Colon (tissue), 2 donors: ENCODE data around the gene NLRP12.
"Not testable (repeated sequence)": the region's sequence is repeated elsewhere in the genome, so short reads cannot be mapped to it uniquely, and the experiment has no call there.

ENCODE experiments used
- FAIRE-seq: peaks from 2 replicates; lab custom pipeline; 2012; peaks lifted over from hg19 to GRCh38; lab: Jason Lieb, UNC
- donor health status: control.
- donor health status: control.

Gene NLRP12, protein sequence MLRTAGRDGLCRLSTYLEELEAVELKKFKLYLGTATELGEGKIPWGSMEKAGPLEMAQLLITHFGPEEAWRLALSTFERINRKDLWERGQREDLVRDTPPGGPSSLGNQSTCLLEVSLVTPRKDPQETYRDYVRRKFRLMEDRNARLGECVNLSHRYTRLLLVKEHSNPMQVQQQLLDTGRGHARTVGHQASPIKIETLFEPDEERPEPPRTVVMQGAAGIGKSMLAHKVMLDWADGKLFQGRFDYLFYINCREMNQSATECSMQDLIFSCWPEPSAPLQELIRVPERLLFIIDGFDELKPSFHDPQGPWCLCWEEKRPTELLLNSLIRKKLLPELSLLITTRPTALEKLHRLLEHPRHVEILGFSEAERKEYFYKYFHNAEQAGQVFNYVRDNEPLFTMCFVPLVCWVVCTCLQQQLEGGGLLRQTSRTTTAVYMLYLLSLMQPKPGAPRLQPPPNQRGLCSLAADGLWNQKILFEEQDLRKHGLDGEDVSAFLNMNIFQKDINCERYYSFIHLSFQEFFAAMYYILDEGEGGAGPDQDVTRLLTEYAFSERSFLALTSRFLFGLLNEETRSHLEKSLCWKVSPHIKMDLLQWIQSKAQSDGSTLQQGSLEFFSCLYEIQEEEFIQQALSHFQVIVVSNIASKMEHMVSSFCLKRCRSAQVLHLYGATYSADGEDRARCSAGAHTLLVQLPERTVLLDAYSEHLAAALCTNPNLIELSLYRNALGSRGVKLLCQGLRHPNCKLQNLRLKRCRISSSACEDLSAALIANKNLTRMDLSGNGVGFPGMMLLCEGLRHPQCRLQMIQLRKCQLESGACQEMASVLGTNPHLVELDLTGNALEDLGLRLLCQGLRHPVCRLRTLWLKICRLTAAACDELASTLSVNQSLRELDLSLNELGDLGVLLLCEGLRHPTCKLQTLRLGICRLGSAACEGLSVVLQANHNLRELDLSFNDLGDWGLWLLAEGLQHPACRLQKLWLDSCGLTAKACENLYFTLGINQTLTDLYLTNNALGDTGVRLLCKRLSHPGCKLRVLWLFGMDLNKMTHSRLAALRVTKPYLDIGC

DNA sequence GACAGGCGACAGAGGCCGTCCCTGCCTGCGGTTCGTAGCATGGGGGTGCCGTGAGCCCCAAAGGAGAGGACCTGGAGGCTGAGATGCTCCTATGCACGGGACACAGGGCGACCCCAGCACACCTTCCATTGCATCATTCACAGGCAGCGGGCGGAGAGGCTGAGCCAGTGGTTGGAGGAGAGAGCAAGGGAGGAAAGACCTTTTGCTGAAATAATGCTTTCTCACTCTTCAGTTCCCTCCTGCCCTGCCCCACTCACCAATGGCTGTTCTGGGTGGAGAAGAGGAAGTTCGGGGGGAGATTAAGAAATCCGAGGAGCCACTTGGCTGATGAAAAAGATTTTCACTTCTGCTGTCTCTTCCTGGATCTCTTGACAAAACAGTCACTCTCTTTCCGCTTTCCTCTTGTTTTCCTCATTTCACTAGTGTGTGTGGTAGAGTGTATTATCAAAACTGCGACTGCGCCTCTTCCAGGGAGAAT is at the start of gene NLRP12:
Gene NLRP12 (minus strand): TSS at position 181 of the 478 bp plus-strand sequence. CDS start 140 bp downstream, at position 41.
- no peak for FAIRE-seq

DNA sequence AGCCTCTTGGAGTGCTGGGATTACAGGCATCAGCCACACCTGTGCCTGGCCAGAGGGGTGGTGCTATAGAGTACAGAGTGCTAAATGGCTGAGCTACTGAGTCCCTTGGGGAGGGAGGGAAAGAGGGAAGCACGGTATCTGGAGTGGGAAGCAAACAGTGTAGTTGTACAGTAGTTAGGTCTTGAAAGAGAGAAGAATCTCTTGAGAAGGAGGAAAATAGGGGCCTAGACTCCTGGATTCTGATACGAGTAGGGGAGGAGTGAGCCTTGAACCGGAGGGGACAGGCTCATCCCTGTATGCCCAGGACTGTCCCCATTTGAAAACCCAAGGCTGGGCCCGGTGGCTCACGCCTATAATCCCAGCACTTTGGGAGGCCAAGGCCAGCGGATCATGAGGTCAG is 48.6 kb upstream of the NLRP12 start:
- FAIRE-seq: no peak

DNA sequence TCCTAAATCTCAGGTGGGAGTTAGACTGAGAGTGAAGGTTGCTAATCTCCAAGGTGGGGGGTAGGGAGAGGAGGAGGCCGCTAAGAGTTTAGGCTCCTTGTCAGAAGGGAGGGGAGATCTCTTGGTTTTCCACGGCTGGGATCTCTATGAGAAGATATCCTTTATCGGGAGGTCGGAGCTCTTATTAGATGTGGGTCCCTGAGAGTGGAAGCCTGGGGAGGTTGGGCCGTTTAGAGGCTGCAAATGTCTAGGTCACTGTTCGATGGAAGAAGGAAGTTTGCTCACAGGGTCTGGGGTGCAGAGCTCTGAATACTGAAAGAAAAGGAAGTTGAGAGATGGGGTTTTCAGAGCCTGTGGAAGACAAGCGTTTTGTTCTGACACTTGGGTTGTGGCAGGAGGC is 47.3 kb upstream of the NLRP12 start:
- FAIRE-seq: no peak

DNA sequence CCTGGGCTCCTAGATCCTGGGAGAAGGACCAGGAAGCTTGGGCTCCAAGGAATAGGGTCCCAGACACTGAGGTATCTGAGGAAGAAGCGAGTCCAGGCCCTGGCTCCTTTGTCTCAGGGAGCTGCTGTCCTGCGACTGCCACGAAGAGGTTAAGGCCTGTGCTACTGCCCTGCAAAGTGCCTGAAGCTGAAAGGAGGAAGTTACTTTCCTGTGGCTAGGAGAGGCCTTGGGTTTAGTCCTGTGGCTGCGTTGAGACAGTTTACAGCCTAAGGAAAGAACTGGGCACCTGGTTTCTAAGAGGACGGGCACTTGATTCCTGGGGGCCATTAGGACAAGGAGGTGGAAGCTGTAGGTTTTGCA is 46.4 kb upstream of the NLRP12 start:
- FAIRE-seq: no peak

DNA sequence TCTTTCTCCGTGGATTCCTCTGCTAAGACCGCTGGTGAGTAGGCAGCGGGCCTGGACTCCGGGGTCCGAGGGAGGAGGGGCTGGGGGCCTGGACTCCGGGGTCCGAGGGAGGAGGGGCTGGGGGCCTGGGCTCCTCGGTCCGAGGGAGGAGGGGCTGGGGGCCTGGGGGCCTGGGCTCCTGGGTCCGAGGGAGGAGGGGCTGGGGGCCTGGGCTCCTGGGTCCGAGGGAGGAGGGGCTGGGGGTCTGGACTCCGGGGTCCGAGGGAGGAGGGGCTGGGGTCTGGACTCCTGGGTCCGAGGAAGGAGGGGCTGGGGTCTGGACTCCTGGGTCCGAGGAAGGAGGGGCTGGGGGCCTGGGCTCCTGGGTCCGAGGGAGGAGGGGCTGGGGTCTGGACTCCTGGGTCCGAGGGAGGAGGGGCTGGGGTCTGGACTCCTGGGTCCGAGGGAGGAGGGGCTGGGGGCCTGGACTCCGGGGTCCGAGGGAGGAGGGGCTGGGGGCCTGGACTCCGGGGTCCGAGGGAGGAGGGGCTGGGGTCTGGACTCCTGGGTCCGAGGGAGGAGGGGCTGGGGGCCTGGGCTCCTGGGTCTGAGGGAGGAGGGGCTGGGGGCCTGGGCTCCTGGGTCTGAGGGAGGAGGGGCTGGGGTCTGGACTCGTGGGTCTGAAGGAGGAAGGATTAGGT is 45.8 kb upstream of the NLRP12 start:
- not testable (repeated sequence) for FAIRE-seq

DNA sequence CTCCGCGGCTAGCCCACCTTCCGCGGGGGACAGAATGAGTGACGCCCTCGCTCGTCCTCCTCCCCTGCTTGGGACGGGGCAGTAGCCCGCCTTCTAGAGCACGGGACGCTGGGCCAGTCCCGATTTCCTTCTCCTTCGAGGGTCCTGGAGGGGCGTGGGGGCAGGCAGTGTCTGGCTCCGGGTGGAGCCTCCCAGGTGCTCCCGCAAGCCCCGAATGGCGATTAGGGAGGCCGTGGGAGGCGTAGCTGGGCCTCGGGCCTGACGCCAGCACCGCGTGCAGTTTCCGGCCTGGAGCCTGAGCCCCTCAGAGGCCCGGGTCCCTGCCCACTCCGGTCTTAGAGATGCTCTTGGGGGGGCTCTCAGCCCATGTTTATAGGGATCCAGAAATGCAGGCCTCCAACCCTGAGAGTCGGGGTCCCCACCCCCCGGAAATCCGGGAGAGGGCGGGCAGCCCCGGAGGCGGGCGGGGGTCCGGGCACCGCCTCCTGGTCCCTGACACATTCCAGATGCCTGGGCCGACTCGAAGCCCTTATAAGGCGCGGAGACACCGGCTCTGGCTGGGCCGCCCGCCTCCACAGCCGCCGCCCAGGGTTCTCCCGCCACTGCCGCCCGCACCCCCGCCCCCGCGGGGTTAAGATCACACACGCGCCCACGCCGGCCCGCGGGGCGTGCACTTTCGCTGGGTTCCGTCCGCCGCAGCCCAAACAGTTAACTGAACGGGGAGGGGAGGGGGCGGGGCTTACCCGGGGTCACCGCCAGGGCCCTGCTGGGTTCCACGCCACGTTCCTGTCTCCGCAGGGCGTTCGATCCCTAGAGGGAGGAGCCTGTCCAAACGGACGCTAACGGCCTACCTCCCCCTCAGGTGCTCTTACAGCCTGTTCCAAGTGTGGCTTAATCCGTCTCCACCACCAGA is 45.0 kb upstream of the NLRP12 start:
- FAIRE-seq: no peak

DNA sequence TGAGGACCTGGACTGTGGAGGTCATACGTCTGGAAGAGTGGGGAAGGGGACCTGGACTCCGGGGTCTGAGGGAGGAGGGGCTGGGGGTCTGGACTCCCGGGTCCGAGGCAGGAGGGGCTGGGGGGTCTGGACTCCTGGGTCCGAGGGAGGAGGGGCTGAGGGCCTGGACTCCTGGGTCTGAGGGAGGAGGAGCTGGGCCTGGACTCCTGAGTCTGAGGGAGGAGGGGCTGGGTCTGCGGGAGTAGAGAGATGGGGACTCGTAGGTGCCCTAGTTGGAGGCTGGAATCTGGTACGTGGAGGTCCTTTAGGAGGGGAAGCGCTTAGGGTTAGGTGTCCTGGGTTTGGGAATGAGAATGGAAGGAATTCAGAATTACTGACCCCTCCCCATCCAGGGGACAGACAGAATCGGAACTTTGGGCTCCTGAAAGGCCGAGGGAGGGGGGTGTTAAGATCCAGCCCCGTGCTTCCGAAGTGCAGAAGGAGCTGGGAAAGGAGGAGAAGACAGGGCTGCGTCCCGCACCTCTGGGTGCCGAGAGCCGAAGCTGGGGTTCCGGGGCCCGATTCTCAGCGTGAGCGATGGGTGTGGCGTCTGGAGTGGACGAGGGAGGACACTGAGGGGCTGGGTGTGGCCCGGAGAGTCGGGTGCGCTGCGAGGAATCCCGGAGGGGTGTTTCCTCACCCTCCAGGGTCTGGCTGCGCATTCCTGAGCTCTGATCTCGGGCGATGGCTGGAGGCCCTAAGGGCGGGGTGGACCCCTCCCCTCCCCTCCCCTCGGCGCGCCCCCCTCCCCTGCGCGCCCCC is 44.2 kb upstream of the NLRP12 start:
- FAIRE-seq: no peak

DNA sequence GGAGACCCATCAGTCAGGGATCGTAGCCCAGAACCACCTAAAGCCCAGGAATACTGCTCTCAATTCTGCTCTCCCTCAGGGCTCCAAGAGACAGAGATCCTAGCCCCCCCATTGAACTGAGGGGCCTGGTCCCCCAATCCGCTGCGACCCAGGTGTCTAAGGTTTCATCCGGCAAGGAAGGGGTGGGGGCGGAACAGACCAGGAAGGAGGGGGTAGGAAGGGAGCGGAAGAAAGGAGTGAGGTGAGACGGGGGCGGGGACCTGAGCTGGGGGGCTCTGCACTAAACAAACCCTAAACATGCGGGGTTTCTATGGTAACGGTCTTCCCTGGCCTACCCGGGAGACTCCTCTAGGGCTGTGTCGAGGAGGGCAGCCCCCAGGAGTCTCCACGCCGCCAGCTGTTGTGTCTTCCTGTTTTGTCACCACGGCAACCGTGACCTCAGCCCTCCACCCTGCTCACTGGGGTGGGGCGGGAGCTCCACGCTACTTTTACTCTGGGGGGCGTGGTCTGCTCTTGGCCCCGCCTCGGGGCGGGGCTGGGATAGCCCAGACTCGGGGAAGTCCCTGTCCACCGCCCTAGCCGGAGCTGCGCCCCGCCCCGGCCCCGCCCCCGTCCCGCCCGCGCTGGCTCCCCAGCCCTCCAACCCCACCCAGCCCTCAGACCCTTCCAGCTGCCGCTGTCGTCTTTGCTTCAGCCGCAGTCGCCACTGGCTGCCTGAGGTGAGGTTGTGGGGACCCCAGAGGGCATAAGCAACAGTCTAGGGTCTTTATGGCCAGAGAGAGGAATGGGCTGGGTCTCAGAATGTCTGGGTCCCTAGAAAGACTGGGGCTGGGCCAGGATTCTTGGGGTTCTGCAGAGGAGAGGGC is 43.3 kb upstream of the NLRP12 start, which contains the start of gene MYADM:
Gene MYADM (plus strand): TSS at position 659 of the 866 bp plus-strand sequence. CDS start 5,647 bp downstream, outside the sequence.
- no peak for FAIRE-seq

DNA sequence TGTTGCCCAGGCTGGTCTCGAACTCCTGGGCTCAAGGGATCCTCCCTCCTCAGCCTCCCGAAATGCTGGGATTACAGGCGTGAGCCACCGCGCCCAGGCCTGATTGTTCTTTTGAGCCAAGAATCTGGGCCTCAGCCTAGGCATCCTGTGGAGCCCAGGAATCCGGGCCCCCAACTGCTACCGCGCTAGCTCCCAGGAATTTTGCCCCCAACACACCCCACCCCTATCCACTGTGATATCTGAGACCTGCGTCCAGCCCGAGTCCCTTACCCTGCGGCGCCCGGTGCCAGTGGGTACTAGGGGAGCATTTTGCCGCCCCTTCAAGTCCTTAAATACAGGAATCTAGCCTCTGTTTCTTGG is 42.7 kb upstream of the NLRP12 start:
- no peak for FAIRE-seq

DNA sequence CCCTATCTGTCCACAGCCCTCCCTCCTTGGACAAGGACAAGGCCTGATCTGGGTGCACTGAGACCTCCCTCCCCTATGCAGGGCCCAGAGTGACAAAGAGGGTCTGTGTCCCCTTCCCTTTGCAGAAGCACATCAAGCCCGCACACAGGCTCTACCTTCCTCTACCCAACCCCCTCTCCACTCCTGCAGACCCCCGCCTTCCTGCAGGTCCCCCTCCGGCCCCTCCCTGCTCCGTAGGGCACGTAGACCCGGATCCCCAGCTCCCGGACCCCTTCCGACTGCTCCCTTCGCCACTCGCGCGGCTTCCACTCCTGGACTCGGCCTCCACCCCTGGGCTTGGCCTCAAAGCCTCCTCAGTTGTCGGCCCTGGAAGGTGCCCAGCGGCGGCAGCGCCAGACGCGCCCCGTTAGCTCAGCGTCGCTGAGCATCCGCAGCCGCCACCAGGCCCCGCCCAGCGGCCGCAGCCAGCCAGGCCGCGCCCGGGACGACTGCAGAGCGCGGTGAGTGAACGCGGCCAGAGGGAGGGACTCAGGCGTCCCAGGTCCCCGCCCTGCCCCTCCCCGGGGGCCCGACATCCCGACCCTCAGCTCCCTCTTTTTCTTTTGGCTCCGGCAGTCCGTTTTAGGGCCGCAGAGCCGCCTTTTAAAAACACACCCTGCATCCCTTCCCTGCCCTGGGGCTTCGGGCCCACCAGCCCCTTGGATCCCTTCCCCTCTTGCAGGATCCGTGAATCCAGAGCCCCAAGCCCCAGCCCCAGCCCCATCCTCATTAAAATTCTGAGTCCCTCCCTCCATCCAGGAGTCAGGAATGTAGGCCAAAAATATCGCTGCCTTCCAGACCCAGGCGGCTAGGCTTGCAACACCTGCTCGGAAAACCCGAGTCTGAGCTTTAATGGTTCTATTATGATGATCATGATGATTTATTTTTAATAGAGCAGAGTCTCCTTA is 42.1 kb upstream of the NLRP12 start:
- no peak for FAIRE-seq

DNA sequence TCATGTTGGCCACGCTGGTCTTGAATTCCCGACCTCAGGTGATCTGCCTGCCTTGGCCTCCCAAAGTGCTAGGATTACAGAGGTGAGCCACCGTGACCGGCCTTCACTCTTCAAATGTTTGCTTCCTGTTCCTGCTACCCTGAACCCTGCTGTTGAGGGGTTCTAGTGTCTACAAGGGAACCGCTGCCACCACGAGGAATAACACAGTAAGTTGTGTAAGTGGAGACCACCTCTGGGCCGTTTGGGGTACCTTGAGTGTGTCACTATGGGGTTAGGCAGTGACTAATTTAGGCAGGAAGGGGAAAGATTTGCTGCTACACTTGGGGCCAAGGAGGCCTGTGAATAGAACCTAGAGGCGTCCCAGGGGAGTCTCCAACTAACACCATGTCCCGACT is 41.4 kb upstream of the NLRP12 start:
- no peak for FAIRE-seq

DNA sequence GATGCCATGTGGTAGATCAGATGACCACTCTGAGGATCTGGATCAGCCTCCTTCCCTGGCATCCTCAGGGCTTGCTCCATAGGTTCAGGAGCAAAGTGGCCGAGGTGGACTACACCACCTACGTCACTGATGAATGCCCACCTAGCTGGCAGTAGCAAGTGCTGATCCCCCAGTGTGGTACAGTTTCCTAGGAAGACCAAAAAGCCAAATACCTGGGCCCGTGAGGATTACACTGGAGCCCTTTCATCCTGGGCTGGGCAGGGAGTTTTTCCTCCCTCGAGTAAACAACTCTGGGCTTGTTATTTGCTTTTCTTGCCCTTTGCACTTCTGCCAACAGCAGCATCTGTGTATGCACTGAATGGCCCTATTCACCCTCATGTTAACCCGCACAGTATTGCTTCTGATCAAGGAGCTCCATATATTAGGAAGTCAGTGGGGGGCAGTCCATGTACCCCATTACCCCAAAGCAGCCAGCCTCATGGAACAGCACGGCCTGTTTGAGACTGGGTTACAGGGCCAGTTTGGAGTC is 40.3 kb upstream of the NLRP12 start:
- no peak for FAIRE-seq

DNA sequence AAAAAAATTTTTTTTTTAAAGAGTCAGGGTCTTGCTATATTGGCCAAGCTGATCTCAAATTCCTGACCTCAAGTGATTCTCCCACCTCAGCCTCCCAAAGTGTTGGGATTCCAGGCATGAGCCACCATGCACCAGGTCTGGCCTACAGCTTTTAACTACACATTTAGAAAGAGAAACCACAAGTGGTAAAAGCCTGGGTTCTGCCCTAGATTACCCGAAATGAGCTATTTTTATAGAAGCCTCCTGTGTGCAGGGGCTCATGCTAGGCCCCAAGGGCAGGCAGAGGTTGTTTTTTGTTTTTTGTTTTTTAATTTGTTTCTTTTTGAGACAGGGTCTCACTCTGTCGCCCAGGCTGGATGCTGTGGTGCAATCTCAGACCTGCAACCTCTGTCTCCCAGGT is 29.6 kb upstream of the NLRP12 start:
- FAIRE-seq: no peak

DNA sequence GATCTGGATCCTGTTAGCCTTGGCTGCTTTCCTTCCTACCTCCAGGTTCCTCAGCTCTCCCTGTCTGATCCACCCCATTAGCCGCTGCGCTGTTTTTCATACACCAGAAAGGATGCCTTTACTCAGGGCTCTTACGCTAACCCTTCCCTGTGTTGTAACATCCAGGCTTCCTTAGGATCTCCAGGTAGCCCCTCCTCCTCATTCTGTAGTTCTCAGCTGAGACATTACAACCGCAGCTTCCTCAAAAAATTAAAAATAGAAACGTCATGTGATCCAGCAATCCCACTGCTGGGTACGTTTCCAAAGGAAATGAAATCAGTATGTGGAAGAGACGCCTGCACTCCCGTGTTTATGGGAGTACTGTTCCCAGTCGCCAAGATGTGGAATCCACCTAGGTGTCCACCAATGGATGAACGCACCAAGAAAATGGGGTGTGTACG is 25.1 kb upstream of the NLRP12 start:
- no peak for FAIRE-seq

DNA sequence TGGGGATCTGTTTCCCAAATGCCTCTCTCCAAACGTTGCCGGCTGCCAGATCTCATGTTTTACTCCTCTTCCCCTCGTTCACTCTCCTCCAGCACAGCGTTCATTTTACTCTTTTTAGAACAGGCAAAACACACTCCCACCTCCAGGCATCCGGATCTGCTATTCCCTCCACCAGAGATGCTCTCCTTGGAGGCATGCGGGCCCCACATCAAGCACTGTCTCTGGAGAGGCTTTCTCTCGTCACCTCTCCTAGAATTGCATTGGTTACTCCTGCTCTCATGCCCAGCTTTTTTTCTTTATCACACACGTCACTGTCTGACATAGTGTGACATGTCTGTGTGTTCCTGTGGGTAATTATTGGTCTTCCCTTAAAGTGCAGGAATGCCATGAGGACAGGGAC is 23.4 kb upstream of the NLRP12 start:
- no peak for FAIRE-seq

DNA sequence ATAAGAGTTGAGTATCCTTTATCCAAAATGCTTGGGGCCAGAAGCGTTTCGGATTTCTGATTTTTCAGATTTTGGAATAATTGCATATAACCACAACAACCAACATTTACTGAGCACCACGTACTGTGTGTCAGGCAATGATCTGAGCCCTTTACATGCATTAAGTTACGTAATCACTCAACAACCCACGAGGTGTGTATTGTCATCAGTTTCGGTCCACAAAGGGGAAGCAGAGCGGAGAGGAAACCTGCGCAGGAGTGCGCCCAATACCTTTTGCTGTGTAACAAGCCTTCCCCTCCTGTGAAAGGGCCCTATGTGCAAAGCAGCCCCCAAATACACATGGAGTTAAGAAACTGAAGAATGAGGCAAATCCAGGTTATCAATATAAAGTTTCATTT is 20.7 kb upstream of the NLRP12 start:
- FAIRE-seq: no peak

DNA sequence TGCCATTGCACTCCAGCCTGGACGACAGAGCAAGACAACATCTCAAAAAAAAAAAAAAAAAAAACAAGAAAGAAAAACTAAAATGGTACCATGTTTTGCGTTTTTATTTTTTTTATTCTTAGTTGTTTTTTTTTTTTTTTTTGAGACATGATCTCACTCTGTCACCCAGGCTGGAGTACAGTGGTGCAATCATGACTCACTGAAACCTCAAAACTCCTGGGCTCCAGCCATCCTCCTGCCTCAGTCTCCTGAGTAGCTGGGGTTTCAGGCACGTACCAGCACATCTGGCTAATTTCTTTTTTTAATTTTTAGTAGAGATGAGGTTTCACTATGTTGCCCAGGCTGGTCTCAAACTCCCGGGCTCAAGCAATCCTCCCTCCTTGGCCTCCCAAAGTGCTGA is 16.8 kb upstream of the NLRP12 start:
- not testable (repeated sequence) for FAIRE-seq

DNA sequence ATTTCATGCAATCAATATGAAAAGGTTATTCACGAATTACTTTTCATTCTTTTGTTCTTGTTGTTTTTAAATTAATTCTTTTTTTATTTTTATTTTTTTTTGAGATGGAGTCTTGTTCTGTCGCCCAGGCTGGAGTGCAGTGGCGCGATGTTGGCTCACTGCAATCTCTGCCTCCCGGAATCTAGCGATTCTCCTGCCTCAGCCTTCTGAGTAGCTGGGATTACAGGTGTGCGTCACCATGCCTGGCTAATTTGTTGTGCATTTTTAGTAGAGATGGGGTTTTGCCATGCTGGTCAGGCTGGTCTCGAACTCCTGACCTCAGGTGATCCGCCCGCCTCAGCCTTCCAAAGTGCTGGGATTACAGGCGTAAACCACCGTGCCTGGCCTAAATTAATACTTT is 16.1 kb upstream of the NLRP12 start:
- not testable (repeated sequence) for FAIRE-seq
